DMS79 treated with DMSO at 0.1 percent for 48 hours (cell line): ENCODE measurements around the gene CACNB2.
"Not testable (repeated sequence)": the region's sequence is repeated elsewhere in the genome, so short reads cannot be mapped to it uniquely, and the experiment has no call there.

Source experiments
- DNase-seq: peaks from one replicate; lab custom pipeline; 2025; lab: John Stamatoyannopoulos, UW

Gene CACNB2

DNA sequence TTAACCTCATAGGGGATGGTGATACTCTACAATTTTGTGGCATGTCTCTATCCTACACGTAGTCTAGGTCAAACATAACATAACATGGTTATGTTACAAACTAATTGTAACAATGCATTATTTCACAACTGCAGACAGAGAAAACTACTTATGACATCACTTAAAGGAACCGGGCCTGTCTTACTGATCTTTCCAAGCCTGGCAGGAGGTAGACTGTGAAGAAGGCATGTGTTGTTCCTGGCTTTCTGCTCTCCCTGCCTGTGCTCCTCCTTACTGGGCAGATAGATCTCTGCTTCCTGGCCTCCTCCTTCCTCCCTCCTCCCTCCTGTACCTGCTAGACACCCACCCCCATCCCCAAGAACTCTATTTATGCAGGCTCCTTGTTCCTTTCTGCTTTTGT is 5.4 kb downstream of the CACNB2 start:
- DNase-seq: no peak

DNA sequence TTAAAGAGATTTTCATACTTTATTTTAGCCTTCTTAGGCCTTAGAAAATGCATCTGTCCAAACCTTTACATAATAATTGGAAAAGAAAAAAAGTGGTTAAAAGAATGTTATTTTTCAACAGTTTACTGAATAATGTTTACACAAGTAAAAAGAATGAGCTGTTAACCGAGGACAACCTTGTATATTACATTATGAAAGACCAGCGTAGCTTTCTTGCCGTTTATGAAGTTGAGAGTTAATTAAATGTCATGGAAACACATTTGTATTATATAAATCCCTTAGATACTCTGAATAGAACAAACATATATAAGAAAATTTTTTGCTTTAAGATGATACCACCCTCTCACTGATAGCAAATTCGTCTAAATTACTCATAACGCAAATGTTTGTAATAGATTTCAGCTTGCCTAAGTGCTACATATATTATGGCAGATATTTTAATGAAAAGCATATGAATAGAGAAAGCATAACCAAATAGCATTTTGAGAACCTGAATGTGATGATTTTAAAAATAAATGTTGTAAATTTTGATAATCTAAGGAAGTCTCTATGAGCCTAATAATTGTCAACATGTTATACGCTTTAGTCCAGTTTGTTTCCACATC is 9.1 kb downstream of the CACNB2 start:
- DNase-seq: no peak

DNA sequence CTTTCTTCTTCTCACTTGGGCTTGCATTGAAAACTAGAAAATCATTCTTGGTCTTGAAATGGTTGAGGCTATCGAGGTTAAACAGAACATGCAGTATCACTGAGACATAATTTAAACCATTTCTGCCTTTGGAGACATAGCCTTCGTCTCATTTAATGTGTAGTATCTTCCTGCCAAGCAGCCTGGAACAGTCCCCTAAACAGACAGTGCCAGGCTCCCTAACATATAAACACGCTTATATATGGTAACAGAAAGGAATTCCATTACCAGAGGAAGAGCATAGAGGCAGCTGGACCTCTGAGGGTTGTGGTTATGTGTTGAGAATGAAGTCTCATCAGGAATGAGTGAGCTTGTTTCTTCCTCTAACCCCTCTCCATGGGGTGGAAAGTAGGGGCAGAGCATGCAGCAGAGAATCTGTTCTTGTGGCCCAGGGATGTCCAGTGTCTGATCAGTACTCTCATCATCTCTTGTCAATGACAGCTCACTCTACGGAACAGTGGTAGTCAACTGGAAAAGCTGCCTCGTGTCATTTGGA is 11.2 kb downstream of the CACNB2 start:
- DNase-seq: no peak

DNA sequence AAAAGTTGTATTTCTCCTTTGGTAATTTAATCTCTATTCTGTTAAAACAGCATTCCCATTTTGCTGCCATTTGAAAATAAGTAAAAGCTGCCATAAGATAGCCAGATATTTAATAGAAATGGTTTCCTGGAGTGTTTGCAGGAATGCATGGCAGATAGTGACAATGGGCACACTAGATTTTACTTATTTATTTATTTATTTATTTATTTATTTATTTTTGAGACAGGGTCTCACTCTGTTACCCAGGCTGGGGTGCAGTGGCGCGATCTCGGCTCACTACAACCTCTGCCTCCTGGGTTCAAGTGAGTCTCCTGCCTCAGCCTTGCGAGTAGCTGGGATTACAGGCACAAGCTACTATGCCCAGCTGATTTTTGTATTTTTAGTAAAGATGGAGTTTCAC is 13.2 kb downstream of the CACNB2 start:
- not testable (repeated sequence) for DNase-seq

DNA sequence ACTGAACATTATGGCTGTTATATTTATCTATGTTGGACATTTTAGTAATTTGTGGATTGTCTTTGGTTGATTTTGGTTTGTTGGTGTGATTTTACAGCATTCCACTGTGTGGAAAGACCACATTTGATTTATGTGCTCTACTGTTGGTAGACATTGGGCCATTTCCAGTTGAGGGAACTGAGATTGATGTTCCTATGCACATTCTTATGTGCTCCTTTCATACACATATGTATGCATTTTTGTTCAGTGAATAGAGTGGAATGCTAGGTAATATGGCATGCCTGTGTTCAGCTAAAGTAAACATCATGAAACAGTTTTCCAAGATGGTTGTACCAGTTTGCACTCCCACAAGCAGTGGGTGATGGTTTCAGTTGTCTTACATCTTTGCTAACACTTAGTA is 15.1 kb downstream of the CACNB2 start:
- no peak for DNase-seq

DNA sequence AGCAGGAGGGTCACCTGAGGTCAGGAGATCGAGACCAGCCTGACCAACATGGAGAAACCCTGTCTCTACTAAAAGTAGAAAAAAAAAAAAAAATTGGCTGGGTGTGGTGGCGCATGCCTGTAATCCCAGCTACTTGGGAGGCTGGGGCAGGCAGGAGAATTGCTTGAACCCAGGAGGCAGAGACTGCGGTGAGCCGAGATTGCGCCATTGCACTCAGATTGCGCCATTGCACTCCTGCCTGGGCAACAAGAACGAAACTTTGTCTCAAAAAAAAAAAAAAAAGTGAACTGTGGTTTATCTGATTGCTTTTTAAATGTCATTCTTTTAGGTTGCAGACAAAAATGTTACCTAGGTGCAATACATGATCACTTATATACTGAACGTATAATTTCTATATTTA is 16.6 kb downstream of the CACNB2 start:
- not testable (repeated sequence) for DNase-seq

DNA sequence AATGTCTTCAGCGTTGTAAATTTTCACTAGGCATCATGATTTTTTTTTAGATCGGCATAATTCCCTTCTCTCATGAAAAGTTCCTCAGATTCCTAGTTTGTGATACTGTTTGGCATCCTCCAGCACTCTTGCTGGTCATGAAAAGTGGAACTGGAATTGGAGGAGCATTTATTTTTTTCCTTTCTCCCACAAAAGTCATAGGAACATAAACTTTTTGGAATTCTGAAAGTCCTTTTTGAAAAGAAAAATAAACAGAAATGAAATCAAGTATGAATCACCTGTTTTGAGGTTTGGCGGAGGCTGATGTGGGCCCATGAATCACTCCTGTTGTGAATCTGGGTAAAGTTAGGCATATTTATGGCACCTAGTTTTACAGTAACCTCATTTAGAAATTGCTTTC is 17.7 kb downstream of the CACNB2 start:
- DNase-seq: no peak

DNA sequence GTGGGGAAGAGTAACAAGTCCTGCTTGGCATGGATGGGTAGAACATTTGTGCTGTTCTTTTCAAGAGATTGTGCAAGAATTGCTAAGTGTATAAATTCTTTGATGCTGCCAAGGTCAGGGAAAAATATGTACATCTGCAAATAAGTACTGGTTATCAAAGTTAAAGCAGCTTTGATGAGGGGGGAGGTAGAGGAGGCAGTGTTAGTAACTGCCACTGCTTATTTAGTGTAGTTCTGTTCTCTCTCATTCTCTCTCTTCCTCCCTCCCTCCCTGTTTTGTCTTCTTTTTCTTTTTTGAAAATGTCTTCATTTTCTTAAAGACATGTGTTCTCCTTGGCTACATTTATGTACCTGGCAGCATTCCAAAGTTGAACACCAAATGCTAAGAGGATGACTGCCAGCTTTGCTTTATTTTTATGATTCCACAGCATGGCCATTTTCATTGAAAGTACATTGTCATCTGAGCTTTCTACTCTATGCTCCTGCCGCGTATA is 18.6 kb downstream of the CACNB2 start:
- no peak for DNase-seq

DNA sequence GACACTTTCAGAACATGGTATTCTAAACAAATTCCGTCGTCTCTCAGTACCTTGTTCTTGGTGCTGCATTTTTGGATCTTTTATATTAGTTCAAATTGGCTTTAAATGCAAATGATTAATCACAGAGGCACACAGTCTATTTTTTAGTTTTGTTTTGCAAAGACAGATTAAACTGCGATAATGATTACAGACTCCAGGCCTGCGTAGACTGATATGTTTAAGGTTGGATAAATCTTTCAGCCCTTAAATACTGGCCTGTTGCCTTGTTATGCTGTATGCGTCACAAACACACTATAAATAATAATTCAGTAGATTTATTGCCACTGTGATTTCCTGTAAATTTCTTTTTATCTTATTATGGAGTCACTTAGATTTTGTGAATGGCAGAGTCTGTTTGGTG is 19.3 kb downstream of the CACNB2 start:
- DNase-seq: no peak

DNA sequence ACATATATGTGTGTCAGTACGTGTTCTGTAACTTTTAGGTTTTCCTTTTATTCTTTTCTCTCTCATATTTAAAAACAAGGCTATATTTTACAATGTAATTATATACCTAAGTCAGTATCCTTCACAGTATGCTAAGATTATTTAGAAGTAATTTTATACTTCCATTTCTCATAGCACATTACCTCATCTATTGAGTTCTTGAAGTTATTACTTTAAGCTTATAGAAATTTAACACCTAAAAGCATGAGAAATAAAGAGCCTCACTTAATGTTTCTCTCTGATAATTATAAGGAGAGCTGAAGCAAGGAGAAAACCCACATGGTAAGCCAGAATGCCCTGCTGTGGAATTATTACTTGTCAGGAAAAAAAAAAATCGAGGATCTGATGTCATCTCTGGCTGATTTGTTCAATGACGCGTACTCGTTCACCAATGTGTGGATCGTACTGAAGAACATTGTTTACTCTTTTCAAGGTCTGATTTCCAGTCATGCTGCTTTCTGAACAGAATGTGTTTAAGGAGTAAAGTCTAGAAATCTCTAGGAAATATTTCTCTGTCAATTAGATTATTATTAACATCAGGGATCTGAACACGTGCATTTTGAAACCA is 21.9 kb downstream of the CACNB2 start:
- no peak for DNase-seq

DNA sequence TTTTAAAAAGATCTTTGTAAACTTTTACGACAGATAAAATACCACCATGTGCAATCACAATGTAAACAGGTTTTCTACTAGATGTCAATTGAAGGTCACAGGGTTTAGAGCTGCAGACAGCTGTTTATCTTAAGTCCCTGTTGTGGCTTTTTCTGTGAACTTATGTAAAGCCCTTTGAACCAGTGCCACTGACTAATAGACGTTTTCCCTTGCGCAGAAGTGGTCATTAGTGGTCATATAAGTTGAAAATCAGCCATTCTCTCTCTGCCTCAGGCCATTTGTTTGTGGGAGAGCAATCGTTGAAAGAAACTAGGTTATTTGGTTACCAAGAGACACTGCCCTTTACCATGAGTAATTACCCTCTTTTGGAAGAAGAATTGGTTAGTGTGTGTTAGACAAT is 23.9 kb downstream of the CACNB2 start:
- DNase-seq: no peak

DNA sequence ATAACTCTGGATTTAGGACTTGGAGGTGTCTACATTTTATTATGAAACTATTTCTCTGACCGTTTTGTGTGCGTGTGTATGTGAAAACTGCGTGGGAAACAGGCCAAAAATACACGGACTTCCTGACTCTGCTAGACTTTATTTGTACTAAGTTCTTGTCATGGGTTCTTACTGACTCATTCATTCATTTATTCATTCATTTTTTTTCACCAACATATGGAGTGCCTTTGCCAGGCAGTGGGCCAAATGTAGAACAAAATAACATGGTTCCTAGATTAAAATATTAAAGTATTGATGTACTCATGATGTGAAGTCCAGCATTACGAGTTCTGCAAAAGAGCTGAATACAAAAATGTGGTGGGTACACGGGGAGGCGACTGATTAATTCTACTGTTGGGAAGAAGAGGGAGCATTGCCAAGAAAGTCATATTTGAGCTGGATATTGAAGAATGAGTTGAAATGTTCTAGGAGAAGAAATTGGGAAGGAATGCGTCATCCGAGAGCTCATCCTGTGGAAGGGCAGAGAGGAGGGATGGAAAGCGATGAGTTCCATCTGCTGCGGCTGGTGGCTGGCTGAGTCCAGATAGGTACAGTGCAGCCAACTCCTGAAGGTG is 24.6 kb downstream of the CACNB2 start:
- no peak for DNase-seq

DNA sequence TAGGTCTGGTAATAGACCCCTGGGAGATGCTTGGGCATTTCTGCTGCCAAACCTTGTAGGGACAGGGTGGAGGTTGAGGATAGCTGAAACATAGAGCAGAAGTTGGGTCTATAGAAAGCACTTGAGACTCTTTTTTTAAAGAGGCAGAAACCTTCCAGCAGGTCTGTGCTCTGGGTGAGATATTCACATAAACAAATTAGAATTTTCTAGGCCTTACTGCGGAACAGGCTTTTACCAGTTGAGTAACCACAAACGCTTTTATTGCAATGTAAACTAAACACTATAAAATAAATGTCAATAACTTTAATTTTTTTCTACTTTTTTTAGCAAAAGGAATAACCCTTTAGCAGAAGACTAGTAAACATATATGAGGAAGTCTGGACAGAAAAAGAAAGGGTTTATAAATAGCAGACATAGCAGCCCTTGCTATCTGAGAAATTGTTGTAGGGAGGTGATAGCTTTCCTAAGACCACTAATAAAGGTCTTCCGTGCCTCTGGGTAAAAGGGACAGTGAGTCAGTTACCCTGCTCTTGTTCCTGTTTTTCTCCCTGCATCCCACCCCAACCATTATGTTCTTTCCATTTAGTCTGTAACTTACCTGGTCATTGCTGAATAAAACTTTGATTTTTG is 38.7 kb downstream of the CACNB2 start:
- no peak for DNase-seq

DNA sequence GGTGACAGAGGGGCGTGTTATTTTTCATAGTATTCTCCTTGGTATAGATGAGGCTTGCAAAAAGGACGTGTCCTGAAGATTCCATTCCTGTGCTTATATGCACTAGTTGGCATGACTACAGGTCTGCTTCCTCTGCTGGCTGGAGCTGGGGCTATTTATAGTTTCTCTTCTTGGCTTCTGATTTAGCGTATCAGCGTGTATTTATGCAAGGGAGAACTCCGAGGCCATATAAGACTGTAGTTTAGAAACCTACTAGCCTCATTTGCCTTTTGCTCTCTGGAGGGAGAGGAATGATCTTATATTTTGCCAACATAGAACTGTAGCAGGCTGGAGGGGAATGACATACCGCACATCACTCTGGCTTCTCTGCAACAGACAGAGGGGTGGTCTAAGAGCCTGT is 39.7 kb downstream of the CACNB2 start:
- DNase-seq: no peak

DNA sequence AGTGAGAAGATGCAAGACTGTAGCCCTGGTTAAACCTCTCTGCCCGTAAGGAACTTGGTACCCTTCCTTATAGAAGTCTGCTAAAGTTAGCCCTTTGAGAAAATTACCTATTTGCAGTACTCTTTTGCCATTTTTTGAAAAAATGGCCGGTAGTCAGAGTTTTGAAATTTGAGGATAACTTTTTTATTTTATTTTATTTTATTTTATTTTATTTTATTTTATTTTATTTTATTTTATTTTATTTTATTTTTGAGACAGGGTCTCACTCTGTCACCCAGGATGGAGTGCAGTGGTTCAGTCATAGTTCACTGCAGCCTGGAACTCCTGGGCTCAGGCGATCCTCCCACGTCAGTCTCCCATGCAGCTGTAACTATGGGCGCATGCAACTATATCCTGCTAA is 41.2 kb downstream of the CACNB2 start:
- not testable (repeated sequence) for DNase-seq

DNA sequence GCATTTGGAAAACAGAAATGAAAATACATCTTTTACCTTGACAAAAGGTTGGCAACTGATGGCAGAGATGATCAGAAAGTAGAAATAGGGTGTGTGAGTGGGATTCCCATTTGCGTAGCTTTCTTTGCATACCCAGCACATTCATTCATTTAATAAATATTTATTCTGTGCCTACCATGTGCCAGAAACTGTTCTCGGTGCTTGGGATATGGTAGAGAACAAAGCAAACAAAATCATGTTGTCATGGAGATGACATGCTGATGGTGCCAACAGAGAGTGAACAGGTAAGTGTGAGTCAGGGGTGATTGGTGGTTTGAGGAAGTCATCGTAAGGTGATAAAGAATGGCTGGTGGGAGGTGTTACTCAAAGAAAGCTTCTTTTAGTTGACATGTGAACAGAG is 45.4 kb downstream of the CACNB2 start:
- no peak for DNase-seq

DNA sequence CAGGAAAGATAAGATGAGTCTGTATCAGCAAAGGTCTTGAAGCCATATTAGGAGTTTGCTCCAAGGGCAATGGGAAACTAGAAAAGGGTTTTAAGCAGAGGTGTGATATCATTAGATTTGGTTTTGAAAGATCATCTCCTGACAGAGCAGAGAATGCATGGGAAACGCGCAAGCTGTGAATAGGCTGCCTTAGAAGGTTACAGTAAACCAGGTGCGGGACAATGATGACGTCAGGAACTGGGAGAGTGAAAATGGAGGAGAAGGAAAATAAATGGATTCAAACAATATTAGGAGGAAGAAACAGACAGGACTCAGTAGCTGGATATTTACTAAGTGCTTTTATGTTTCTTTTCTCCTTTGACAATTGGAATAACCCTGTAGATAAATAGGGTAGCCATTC is 50.6 kb downstream of the CACNB2 start:
- no peak for DNase-seq

DNA sequence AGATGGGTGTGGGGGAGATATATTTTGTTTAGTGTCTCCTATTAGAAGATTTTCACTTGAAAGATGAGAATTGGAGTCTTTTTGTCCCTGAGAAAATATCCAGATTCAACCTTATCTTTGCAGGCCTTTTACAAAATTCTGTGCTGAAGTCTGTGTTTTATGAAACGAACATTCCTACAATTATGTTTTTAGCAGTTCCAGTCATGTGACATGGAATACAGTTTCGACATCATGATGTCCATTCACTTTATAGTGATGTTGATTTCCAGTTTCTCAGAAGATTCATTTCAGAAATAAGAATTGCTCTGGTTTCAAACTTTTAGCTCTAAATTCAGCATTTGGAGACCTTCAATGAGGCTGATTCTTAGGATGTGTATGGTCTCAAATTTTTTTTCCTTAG is 54.4 kb downstream of the CACNB2 start:
- no peak for DNase-seq

DNA sequence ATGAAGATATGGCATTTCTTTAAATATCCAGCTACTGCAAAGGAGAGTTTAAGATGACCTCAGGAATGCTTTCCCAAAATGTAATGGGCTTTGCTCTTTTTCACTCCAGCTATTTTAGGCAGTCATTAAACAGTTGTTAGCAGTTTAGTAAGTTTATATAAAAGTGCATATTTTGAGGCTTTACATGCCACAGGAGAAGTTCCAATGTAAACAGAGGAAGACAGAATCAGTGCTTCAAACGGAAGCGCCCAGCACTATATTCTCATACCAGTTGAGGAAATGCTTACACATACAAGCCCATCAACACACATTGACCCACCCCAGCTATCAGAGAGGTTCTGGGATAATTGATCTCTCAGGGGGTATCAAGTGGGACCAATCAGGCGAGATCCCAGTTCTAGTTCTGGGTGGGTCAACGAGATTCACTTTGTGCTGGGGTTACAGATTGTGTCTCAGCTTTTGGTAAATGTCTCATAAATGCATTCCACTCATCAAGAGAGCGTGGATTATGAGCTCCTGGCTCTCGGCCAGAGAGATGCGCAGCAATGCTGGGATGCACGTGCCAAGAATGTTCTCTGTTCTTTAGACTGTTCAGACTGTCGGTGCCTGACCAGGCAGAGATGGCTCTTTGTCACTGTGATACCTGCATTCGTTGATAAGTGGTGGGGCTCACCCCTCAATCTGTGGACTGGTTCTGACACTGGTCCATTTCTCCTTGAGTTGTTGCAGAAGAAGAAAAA is 55.0 kb downstream of the CACNB2 start:
- DNase-seq: no peak

DNA sequence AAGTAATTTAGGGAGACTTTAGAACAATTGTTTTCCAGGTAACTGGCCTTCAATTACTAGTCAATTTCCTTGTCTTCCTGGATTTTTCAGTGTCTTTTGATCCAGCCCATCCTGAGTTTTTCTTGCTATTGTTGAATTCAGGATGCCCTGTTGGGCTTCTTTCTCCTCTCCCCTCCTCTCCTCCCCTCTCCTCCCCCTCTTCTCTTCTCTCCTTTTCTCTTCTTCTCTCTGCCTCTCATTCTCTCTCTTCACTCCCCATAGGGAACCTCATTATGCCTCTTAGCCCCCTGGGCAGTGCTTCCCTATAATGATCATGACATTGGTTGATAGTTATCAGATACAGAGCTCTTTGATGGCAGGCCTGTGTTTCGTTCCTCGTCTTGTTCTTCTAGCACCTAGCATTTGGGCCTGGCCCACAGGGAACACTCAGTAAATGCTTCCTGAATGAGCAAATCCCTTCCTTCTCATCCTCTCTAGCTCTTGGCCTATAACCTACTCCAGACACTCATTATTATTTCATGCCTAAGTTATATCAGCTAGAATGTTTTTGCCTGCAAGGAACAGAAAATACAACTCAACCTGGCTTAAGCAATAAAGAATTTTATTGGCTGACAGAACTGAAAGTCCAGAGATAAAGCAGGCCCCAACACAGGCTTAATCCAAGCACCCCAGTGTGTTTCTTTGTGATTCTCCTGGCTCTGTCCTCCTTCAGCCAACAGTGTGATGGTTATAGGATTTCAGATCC is 56.8 kb downstream of the CACNB2 start:
- DNase-seq: no peak

DNA sequence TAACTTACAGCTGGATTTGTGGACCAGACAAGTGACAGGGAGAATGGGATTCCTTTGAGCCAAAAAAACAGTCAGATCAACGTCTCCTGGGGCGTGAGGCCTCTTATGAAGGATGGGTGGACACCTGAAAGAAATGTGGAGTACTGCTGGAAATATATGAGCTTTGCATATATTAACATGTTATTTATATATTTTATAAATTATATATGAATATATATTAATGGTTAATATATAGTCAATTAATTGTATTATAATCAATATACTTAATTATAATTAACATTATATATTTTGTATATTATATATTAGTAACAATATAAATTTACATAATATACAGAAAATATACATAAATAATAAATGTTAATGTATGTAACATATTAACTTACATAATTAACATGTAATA is 57.5 kb downstream of the CACNB2 start:
- no peak for DNase-seq

DNA sequence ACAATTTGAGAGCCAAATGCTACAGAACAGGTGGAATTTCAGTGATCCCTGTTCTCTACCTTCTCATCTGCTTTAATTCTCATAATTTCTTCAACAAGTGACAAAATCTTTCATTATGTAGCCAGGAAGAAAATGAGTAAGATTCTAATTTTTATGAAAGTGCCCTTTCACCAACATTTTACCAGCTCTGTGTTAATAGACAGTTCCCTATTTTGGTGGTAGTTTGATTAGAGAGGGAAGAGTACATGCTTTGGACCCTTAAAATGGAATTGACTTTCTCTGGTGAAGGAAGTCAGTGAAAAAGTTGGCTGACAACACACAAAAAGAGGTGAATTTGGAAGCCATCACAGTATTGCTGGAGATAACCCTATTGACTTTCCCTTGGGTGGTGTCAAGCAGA is 61.7 kb downstream of the CACNB2 start:
- DNase-seq: no peak
